NT2/D1 (cell line): ENCODE data around the gene CXADR.

ENCODE experiments used
- DNase-seq: peaks from one replicate; pipeline ENCODE4 v3.0.0-alpha.2; 2011; ENCODE audit warnings: low read depth, low spot score
- H3K27me3 ChIP-seq: 2 replicates; pipeline ENCODE4 v1.6.0; 2011; ENCODE audit warnings: mild to moderate bottlenecking; ENCODE audit not compliant: insufficient read length, insufficient read depth
- H3K36me3 ChIP-seq: 2 replicates; pipeline ENCODE4 v1.6.1; 2011; ENCODE audit warnings: mild to moderate bottlenecking, low read length, mixed read lengths; ENCODE audit not compliant: insufficient read depth, insufficient read length
- H3K4me1 ChIP-seq: 2 replicates; pipeline ENCODE4 v1.5.1; 2011; ENCODE audit not compliant: insufficient read depth, insufficient read length
- H3K4me3 ChIP-seq: 2 replicates; pipeline ENCODE4 v1.5.1; 2011; ENCODE audit warnings: low read depth; ENCODE audit not compliant: insufficient read length
- H3K9ac ChIP-seq: 2 replicates; pipeline ENCODE4 v1.6.0; 2011; ENCODE audit warnings: low read depth; ENCODE audit not compliant: insufficient read length
- H3K9me3 ChIP-seq: 2 replicates; pipeline ENCODE4 v1.5.1; 2011; ENCODE audit warnings: mild to moderate bottlenecking, low read length; ENCODE audit not compliant: insufficient read depth
- SUZ12 ChIP-seq: IDR thresholded peaks from 2 replicates; pipeline ENCODE4 v1.6.1; 2011; ENCODE audit not compliant: insufficient read length, insufficient read depth; ENCODE audit errors: extremely low read depth
- YY1 ChIP-seq: IDR thresholded peaks from 2 replicates; pipeline ENCODE4 v1.6.1; 2011; ENCODE audit not compliant: insufficient read length, insufficient read depth
- ZNF274 ChIP-seq: IDR thresholded peaks from 2 replicates; pipeline ENCODE4 v1.6.1; 2011; ENCODE audit warnings: mild to moderate bottlenecking, low read depth, low read length

CXADR gene

GRCh38 chr21:17616831-17617230, 104.0 kb downstream of the CXADR start:
- H3K9ac ChIP-seq: no peak overlapping the region
- no peaks in the 10 kb centered on the region for H3K36me3 ChIP-seq
- DNase-seq: no peak
- peaks cover 8% of the 10 kb centered on the region for H3K27me3 ChIP-seq
- H3K4me1 ChIP-seq: no peaks in the 10 kb centered on the region
- TF ChIP-seq SUZ12 (no peak), YY1 (no peak), ZNF274 (no peak)
- no peak overlapping the region for H3K4me3 ChIP-seq
- H3K9me3 ChIP-seq: no peaks in the 10 kb centered on the region

- no peak overlapping the region for H3K9ac ChIP-seq
- no peak for TF ChIP-seq ZNF274
- TF ChIP-seq YY1: no peak
- DNase-seq: no peak
- H3K9me3 ChIP-seq: no peaks in the 10 kb centered on the region
- no peak overlapping the region for H3K4me3 ChIP-seq
- no peaks in the 10 kb centered on the region for H3K36me3 ChIP-seq
- no peaks in the 10 kb centered on the region for H3K27me3 ChIP-seq
- H3K4me1 ChIP-seq: no peaks in the 10 kb centered on the region
These were observed 109.2 kb downstream of the CXADR start for GRCh38 chr21:17622018-17622417.

GRCh38 chr21:17631195-17631594, 118.4 kb downstream of the CXADR start:
- H3K4me3 ChIP-seq: no peak overlapping the region
- no peak overlapping the region for H3K9ac ChIP-seq
- 0 out of 2 replicates have a peak, but pooled peaks cover 4% of the 10 kb centered on the region for H3K9me3 ChIP-seq
- H3K36me3 ChIP-seq: no peaks in the 10 kb centered on the region
- no peak for TF ChIP-seq YY1
- TF ChIP-seq ZNF274: no peak
- TF ChIP-seq SUZ12: no peak
- no peak for DNase-seq
- H3K4me1 ChIP-seq: no peaks in the 10 kb centered on the region
- no peaks in the 10 kb centered on the region for H3K27me3 ChIP-seq

- no peaks in the 10 kb centered on the region for H3K4me1 ChIP-seq
- DNase-seq: no peak
- TF ChIP-seq YY1: no peak
- TF ChIP-seq ZNF274: no peak
- no peak for TF ChIP-seq SUZ12
These were observed 123.9 kb downstream of the CXADR start for GRCh38 chr21:17636711-17637110.

GRCh38 chr21:17640821-17641220, 128.0 kb downstream of the CXADR start:
- H3K4me1 ChIP-seq: no peaks in the 10 kb centered on the region
- no peak overlapping the region for H3K9ac ChIP-seq
- DNase-seq: no peak
- H3K9me3 ChIP-seq: peaks cover 16% of the 10 kb centered on the region; the same call in 1 of the 2 replicates
- no peaks in the 10 kb centered on the region for H3K27me3 ChIP-seq
- TF ChIP-seq SUZ12 (no peak), ZNF274 (no peak), YY1 (no peak)
- H3K36me3 ChIP-seq: no peaks in the 10 kb centered on the region
- no peak overlapping the region for H3K4me3 ChIP-seq

More at GRCh38 chr21:17636711-17637110, 123.9 kb downstream of the CXADR start:
- H3K9me3 ChIP-seq: peaks cover 16% of the 10 kb centered on the region; the same call in 1 of the 2 replicates
- H3K4me3 ChIP-seq: no peak overlapping the region
- H3K27me3 ChIP-seq: no peaks in the 10 kb centered on the region
- no peaks in the 10 kb centered on the region for H3K36me3 ChIP-seq
- no peak overlapping the region for H3K9ac ChIP-seq
